GM12864 (cell line): ENCODE data around the gene ZNF639.

Experiments used
- DNase-seq: peaks from one replicate; pipeline ENCODE4 v3.0.0-alpha.2; 2011; ENCODE audit warnings: low read depth
- H3K4me3 ChIP-seq: 2 replicates; pipeline ENCODE4 v1.5.1; 2011; ENCODE audit warnings: mild to moderate bottlenecking, low read depth, low read length, control low read depth
- TF ChIP-seq, protein P1 (sequence below): IDR thresholded peaks from 2 replicates; pipeline ENCODE4 v1.5.1; 2011; ENCODE audit warnings: low read depth, mild to moderate bottlenecking, moderate library complexity, low read length, control low read depth, inconsistent platforms; ENCODE audit errors: missing control alignments

Gene ZNF639

DNA sequence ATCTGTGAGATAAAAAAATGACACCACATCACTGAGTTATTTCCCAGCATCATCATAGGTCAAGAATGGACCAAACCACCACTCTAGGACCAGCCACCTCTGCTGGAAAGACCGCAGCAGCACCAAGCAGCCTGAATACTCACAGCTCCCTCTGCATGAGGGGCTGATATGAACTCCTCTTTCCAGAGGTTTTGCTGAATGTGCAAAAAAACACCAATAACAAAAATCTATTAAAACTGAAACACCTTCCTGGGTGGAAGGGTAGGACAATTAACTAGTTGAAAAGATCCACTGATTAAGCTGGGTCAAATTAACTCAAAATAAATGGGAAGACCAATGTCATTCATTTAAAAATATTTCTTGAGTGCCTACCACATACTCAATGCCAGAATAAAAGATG, 43.0 kb upstream of the ZNF639 start:
- TF ChIP-seq, protein P1, sequence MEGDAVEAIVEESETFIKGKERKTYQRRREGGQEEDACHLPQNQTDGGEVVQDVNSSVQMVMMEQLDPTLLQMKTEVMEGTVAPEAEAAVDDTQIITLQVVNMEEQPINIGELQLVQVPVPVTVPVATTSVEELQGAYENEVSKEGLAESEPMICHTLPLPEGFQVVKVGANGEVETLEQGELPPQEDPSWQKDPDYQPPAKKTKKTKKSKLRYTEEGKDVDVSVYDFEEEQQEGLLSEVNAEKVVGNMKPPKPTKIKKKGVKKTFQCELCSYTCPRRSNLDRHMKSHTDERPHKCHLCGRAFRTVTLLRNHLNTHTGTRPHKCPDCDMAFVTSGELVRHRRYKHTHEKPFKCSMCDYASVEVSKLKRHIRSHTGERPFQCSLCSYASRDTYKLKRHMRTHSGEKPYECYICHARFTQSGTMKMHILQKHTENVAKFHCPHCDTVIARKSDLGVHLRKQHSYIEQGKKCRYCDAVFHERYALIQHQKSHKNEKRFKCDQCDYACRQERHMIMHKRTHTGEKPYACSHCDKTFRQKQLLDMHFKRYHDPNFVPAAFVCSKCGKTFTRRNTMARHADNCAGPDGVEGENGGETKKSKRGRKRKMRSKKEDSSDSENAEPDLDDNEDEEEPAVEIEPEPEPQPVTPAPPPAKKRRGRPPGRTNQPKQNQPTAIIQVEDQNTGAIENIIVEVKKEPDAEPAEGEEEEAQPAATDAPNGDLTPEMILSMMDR = no peak
- no peak for DNase-seq
- H3K4me3 ChIP-seq = no peak overlapping the region

DNA sequence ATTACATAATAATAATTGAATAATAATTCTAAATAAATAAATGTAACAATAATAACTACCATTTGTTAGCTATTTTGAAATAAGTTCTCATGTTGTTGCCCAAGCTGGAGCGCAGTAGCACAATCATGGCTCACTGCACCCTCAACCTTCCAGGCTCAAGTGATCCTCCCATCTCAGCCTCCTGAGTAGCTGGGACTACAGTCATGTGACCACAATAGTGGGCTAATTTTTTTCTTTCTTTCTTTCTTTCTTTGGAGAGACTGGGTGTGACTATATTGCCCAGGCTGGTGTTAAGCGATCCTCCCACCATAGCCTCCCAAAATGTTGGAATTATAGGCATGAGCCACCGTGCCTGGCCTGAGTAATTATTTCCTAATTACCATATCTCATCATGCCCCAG, 41.0 kb upstream of the ZNF639 start:
- no peak for DNase-seq
- TF ChIP-seq, protein P1 = no peak

DNA sequence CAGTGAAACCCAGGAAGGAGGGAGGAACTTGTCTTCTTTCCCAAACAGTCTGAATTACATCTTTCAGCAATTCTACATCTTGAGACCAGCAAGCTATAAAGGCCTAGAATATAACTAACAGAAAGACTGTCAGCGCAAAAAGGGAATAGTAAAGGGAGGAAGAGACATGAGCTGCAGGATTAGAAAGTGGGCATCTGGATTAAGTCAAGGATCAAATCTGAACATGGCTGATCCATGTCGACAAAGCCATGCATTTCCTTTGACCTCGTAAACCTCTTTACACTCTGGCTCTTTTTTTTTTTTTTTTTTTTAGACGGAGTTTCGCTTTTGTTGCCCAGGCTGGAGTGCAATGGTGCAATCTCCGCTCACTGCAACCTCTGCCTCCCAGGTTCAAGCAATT, 36.5 kb upstream of the ZNF639 start:
- TF ChIP-seq, protein P1 = no peak
- no peak overlapping the region for H3K4me3 ChIP-seq
- DNase-seq = no peak

More for the DNA sequence above, 41.0 kb upstream of the ZNF639 start:
- H3K4me3 ChIP-seq = no peak overlapping the region

DNA sequence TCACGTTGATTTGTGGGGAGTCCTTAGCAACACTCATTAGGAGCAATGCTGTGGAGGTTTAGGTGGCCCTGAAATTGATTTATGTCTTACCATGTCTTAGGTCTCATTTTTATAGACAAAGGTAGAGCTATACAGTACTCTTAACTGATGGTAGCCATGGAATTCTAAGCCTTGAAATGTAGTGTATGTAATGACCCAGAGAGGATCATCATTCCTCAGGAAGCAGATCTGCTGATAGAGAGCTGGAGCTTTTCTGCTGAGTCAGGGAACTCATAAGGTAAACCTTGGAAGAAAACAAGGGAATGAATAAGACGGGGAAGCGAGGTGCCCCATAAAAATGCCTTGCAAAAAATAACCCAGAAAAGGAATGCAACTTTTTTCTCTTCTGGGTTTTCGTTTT, 34.0 kb upstream of the ZNF639 start:
- TF ChIP-seq, protein P1 = no peak
- no peak overlapping the region for H3K4me3 ChIP-seq
- no peak for DNase-seq

DNA sequence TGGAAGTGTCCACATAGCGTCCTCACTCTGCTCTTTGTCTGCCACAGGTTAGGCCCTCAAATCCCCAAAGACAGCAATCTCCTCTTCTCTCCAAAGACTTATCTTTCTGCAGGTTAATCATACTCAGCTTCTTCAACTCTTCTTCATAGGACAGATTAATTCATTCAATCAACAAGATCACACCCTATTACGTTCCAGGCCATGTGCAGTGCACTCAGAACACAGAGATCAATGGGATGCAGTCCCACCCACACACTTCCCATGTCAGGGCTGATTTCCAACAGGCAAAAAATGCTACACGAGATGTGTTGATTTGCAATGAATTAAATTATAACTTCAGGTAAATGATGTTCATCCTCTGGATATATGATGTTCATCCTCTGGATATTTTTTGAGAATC, 33.5 kb upstream of the ZNF639 start:
- no peak for DNase-seq
- TF ChIP-seq, protein P1 = no peak
- no peak overlapping the region for H3K4me3 ChIP-seq

DNA sequence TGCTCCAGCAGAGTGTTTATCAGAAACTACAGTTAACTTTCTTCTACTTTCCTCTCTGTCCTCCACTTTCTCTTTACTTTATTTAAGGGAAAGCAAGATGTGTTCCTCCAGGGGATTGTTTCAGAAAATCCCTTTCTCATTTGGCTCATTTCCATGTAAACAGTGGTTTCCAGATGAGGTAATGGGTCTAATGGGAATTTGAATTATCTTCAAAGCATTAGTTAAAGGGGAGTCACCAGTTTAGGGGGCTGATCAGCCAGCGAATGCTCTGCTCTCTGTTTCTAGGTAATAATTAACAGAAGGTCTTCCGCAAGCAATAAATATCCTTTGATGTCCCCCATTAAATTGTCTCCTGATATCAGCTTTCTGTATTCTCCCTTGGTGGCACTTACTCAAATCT, 30.4 kb upstream of the ZNF639 start:
- no peak for DNase-seq
- TF ChIP-seq, protein P1 = no peak
- no peak overlapping the region for H3K4me3 ChIP-seq

DNA sequence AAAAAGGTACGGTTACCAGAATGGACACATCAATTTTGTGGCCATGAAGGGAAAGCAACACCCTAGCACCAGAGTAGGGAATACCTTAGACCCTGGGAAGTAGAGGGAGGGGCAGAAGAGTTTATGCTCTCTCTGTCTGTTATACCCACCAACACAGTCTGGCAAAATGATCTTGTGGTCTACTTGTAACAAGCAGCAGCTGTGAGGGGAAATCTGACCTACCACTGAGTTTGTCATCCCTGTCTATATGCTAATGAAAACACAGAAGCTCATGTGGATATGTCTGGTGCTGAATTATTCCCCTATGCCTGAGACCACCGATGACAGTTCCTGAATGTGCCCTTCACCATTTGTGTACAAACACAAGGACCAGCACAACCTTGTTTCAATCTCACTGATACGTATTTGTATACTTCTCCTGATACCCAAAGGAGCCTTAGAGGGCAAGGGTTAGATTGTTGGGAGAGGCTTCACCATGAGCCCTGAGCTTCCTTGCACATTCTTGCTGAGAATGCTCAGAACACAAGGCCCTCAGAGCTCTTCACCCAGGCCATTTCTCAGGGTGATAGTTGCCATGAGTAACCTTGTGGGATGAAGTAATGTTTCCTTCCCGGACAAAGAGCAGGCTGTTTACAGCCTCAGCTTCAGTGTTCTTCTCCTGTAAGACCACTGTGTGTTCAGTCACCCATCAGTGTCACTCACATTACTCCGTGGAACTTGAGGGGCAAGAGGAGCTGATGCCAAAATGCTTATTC, 24.7 kb upstream of the ZNF639 start:
- no peak for DNase-seq
- TF ChIP-seq, protein P1 = no peak

More for the DNA sequence above, 24.7 kb upstream of the ZNF639 start:
- no peak overlapping the region for H3K4me3 ChIP-seq
